Ectodermal cell (in vitro differentiated cells): ENCODE results near the gene KCNK4.

Experiments
- H3K27ac ChIP-seq: 2 replicates; pipeline ENCODE4 v1.7.0; 2013; ENCODE audit warnings: mild to moderate bottlenecking, low read depth, low read length; ENCODE audit not compliant: insufficient read depth, poor library complexity, severe bottlenecking
- H3K27me3 ChIP-seq: 2 replicates; pipeline ENCODE4 v1.7.0; 2013; ENCODE audit warnings: mild to moderate bottlenecking, low read length; ENCODE audit not compliant: insufficient read depth, control insufficient read depth, poor library complexity, severe bottlenecking
- H3K36me3 ChIP-seq: one replicate; pipeline ENCODE4 v1.7.0; 2013; ENCODE audit warnings: low read length; ENCODE audit not compliant: control insufficient read depth, insufficient read depth
- H3K4me1 ChIP-seq: one replicate; pipeline ENCODE4 v1.7.0; 2013; ENCODE audit warnings: low read length; ENCODE audit not compliant: control insufficient read depth, insufficient read depth
- H3K4me3 ChIP-seq: 2 replicates; pipeline ENCODE4 v1.7.0; 2013; ENCODE audit warnings: low read depth, low read length, control low read depth; ENCODE audit not compliant: insufficient read depth
- H3K9me3 ChIP-seq: 2 replicates; pipeline ENCODE4 v1.7.0; 2013; ENCODE audit warnings: mild to moderate bottlenecking, low read length, moderate library complexity; ENCODE audit not compliant: control insufficient read depth
- WGBS, 2 experiments: methylation state at CpG; one replicate each; pipeline ENCODE4 v1.1.7; 2013; ENCODE audit warnings: missing lambda C conversion rate in 2 of 2; 5-methylcytosine and 5-hydroxymethylcytosine counted together

Gene KCNK4

GRCh38 chr11:64327375-64327774 lies 36.3 kb downstream of the KCNK4 start:
- WGBS, 2 experiments = 92 to 95% methylated on average over 2 of the region's 2 CpGs
- Histone ChIP-seq H3K27ac (no peak overlapping the region), H3K4me3 (no peak overlapping the region), H3K36me3 (no peaks in the 10 kb centered on the region), H3K9me3 (no peaks in the 10 kb centered on the region), H3K4me1 (no peaks in the 10 kb centered on the region), H3K27me3 (no peaks in the 10 kb centered on the region)

DNA sequence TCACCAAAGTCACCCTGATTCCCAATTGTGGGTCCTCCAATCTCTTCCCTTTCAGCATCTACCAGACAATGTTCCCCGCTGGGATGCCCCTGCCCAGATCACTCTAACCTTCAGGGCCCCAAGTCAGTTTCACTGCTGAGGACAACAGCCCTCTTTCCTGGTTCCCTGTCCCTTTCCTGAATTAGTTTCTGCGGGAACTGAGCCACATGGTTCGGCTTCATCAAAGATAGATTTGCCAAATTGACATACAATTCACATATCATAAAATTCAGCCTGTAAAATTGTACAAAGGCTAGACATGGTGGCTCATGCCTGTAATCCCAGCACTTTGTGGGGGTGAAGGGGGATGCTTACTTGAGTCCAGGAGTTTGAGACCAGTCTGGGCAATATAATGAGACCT lies 36.9 kb downstream of the KCNK4 start:
- Histone ChIP-seq H3K4me3 (no peak overlapping the region), H3K36me3 (no peaks in the 10 kb centered on the region), H3K27me3 (no peaks in the 10 kb centered on the region), H3K4me1 (no peaks in the 10 kb centered on the region), H3K9me3 (no peaks in the 10 kb centered on the region), H3K27ac (no peak overlapping the region)
- WGBS, 2 experiments = 88% methylated on average over 3 of the region's 3 CpGs

DNA sequence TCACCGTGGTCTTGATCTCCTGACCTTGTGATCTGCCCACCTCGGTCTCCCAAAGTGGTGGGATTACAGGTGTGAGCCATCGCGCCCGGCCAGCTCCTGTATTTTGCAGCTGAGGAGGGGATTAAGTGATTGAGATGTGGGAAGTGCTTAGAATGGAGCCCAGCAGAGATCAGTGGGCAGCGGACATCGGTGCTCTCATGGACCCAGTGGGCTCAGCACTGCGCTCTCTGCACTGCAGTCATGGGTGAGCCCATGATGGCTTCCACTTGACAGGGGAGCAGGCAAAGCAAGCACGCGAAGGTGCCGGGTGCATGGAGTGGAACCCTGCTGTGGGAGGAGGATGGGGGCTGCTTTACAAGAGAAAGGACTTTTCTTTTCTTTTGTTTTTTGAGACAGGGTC lies 39.8 kb downstream of the KCNK4 start:
- no peak overlapping the region for H3K27ac ChIP-seq
- WGBS, 2 experiments = 74 to 78% methylated on average over 11 of the region's 11 CpGs

GRCh38 chr11:64331569-64332371 lies 40.7 kb downstream of the KCNK4 start:
- no peak overlapping the region for H3K27ac ChIP-seq
- WGBS, 2 experiments = 80 to 83% methylated on average over 20 of the region's 20 CpGs
- H3K9me3 ChIP-seq = no peaks in the 10 kb centered on the region
- no peaks in the 10 kb centered on the region for H3K36me3 ChIP-seq
- no peaks in the 10 kb centered on the region for H3K27me3 ChIP-seq
- H3K4me3 ChIP-seq = no peak overlapping the region
- no peaks in the 10 kb centered on the region for H3K4me1 ChIP-seq

More for the DNA sequence above, 39.8 kb downstream of the KCNK4 start:
- Histone ChIP-seq H3K27me3 (no peaks in the 10 kb centered on the region), H3K4me3 (no peak overlapping the region), H3K9me3 (no peaks in the 10 kb centered on the region), H3K36me3 (no peaks in the 10 kb centered on the region), H3K4me1 (no peaks in the 10 kb centered on the region)

- Histone ChIP-seq H3K4me1 (no peaks in the 10 kb centered on the region), H3K4me3 (no peak overlapping the region), H3K27me3 (no peaks in the 10 kb centered on the region), H3K36me3 (no peaks in the 10 kb centered on the region), H3K9me3 (no peaks in the 10 kb centered on the region), H3K27ac (no peak overlapping the region)
- 95 to 96% methylated on average over 8 of the region's 8 CpGs for WGBS, 2 experiments
These were observed 42.5 kb downstream of the KCNK4 start for GRCh38 chr11:64333556-64333955.

DNA sequence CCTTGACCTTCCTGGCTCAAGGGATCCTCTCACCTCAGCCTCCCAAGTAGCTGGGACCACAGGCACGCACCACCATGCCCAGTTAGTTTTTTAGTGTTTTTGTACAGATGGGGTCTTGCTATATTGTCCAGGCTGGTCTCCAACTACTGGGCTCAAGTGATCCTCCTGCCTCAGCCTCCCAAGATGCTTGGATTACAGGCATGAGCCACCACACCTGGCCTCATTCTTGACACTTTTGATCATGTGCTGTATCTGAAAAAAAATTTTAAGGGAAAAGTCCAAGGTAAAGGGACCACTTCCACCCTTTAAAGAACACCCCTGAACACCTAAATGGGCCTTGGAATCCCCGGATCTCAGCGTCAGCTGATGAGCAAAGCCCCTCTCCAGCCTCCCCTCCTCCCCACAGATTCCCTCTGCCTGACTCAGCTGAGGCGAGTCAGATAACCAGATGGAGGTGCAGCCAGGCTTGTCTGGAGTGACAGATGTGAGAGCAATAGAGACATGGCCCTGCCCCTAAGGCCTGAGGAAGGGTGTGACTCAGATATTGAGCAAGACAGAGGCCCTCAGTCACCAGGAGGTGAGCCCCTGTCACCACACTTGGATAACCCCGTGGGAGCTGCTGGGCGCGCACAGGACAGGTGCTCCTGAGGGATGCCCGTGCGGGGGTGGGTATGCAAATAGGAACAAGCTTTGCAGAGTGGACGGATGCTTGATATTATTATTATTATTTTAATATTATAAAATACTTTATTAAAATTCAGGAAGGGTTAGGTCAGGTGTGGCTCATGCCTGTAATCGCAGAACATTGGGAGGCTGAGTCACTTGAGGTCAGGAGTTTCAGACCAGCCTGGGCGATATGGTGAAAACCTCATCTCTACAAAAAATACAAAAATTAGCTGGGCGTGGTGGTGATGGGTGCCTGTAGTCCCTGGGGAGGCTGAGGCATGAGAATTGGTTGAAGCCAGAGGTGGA lies 43.9 kb downstream of the KCNK4 start:
- WGBS, 2 experiments = 68 to 75% methylated on average over 10 to 12 of the region's 13 CpGs
- no peaks in the 10 kb centered on the region for H3K27me3 ChIP-seq
- no peaks in the 10 kb centered on the region for H3K9me3 ChIP-seq
- H3K27ac ChIP-seq = no peak overlapping the region
- H3K4me1 ChIP-seq = no peaks in the 10 kb centered on the region
- H3K36me3 ChIP-seq = no peaks in the 10 kb centered on the region
- H3K4me3 ChIP-seq = no peak overlapping the region

DNA sequence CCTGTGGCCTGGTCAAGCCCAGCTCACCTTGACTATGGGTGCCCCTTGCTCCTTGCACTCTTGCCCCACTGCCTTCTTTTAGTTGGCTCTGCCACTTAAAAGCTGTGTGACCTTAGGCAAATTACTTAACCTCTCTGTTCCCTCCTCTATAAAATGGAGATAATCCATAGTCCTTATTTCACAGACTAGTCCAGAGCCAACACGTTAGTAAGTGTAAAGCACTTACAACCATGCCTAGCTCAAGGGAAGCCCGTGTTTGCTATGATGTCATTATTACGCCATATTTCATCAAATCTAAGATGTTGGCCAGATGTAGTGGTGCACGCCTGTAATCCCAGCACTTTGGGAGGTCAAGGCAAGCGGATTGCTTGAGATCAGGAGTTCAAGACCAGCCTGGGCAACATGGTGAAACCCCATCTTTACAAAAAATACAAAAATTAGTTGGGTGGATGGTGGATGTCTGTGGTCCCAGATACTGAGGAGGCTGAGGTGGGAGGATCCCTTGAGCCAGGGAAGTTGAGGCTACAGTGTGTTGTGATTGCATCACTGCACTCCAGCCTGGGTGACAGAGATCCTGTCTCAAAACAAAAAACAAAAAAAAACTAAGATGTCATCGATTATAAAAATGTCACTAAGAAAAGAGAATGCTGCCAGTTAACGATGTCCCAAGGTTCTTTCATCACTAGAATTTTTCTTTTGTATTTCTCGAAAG lies 46.6 kb downstream of the KCNK4 start:
- Histone ChIP-seq H3K4me3 (no peak overlapping the region), H3K27ac (no peak overlapping the region), H3K9me3 (no peaks in the 10 kb centered on the region), H3K36me3 (no peaks in the 10 kb centered on the region), H3K4me1 (peaks cover 10% of the 10 kb centered on the region), H3K27me3 (peaks cover 8% of the 10 kb centered on the region)
- 89 to 90% methylated on average over 7 of the region's 8 CpGs for WGBS, 2 experiments

DNA sequence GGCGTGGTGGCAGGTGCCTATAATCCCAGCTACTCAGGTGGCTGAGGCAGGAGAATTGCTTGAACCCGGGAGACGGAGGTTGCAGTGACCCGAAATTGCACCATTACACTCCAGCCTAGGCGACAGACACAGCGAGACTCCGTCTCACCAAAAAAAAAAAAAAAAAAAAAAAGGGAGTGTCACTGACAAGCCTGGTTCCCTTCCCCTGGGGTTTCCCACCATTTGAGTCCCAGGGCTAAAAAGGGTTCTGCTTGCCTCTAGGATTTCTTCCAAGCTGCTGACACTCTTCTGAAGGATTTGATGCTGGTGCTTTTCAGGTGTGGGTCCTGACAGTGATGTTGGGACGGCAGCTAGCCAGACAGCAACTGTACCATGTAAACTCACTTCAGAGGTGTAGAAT lies 47.6 kb downstream of the KCNK4 start:
- Histone ChIP-seq H3K4me1 (peaks cover 13% of the 10 kb centered on the region), H3K4me3 (no peak overlapping the region), H3K27ac (no peak overlapping the region), H3K27me3 (peaks cover 8% of the 10 kb centered on the region), H3K9me3 (no peaks in the 10 kb centered on the region), H3K36me3 (no peaks in the 10 kb centered on the region)
- WGBS, 2 experiments = 90 to 93% methylated on average over 8 of the region's 8 CpGs

GRCh38 chr11:64339286-64339685 lies 48.2 kb downstream of the KCNK4 start:
- Histone ChIP-seq H3K4me3 (no peak overlapping the region), H3K27me3 (peaks cover 8% of the 10 kb centered on the region), H3K27ac (no peak overlapping the region), H3K36me3 (no peaks in the 10 kb centered on the region), H3K9me3 (no peaks in the 10 kb centered on the region), H3K4me1 (peaks cover 13% of the 10 kb centered on the region)
- 87 to 96% methylated on average over 4 of the region's 4 CpGs for WGBS, 2 experiments
